GM12878 (cell line): ENCODE measurements around the gene AMOTL1. TPM values are rescaled to one million over a fixed set of nuclear protein-coding genes. Genes with fewer than 3 reads are reported as not detected.

ENCODE experiments used
- CBX5 ChIP-seq: sonication (generic); IDR thresholded peaks from 2 replicates; pipeline ENCODE4 v1.6.1; 2016; ENCODE audit warnings: low read depth, moderate library complexity, mild to moderate bottlenecking, inconsistent platforms
- CHD1 ChIP-seq: IDR thresholded peaks from 2 replicates; pipeline ENCODE4 v1.6.1; 2012; ENCODE audit warnings: low read depth, low read length, improper control_type of control experiment
- CREB1 ChIP-seq: IDR thresholded peaks from 2 replicates; pipeline ENCODE4 v1.6.1; 2012; ENCODE audit warnings: low read depth, mild to moderate bottlenecking, inconsistent platforms
- CREM ChIP-seq: IDR thresholded peaks from 2 replicates; pipeline ENCODE4 v1.6.1; 2014; ENCODE audit warnings: antibody characterized with exemption, low read depth
- CTCF ChIP-seq, 3 experiments: IDR thresholded peaks in 2 of 3; conservative IDR thresholded peaks in 1 of 3; 2 replicates each; pipeline ENCODE4 v1.5.1; 2011; ENCODE audit warnings: low read depth in 3 of 3, low read length in 3 of 3, mild to moderate bottlenecking in 3 of 3, control low read depth in 2 of 3, moderate library complexity in 2 of 3, inconsistent platforms in 1 of 3, mixed read lengths in 1 of 3; ENCODE audit not compliant: control insufficient read depth in 2 of 3, insufficient read depth in 1 of 3; ENCODE audit errors: extremely low read depth in 1 of 3
- EED ChIP-seq: sonication (generic); IDR thresholded peaks from 2 replicates; pipeline ENCODE4 v1.6.1; 2016; ENCODE audit warnings: antibody characterized with exemption, low read depth
- ELK1 ChIP-seq: IDR thresholded peaks from 2 replicates; pipeline ENCODE4 v1.6.1; 2012; ENCODE audit warnings: low read depth, low read length, improper control_type of control experiment
- EP300 ChIP-seq, 2 experiments: fragments of 150-350 bp in 1 of 2; IDR thresholded peaks; 2 replicates each; pipeline ENCODE4 v1.6.1; 2011 to 2012; ENCODE audit warnings: low read depth in 2 of 2, low read length in 2 of 2, borderline replicate concordance in 1 of 2, improper control_type of control experiment in 1 of 2, inconsistent platforms in 1 of 2; ENCODE audit not compliant: control insufficient read depth in 1 of 2
- FOXK2 ChIP-seq: fragments of 450-650 bp; IDR thresholded peaks from 2 replicates; pipeline ENCODE4 v1.6.1; 2017; ENCODE audit warnings: mild to moderate bottlenecking, moderate library complexity
- IRF4 ChIP-seq: IDR thresholded peaks from 2 replicates; pipeline ENCODE4 v1.6.1; 2011; ENCODE audit warnings: low read depth, low read length
- KAT2A ChIP-seq: conservative IDR thresholded peaks from 2 replicates; pipeline ENCODE4 v1.6.1; 2011; ENCODE audit warnings: low read depth, low read length; ENCODE audit not compliant: control insufficient read depth
- NBN ChIP-seq: fragments of 450-650 bp; IDR thresholded peaks from 2 replicates; pipeline ENCODE4 v1.6.1; 2016
- NR2C2 ChIP-seq: IDR thresholded peaks from 2 replicates; pipeline ENCODE4 v1.6.1; 2011; ENCODE audit warnings: borderline replicate concordance, low read depth; ENCODE audit not compliant: control insufficient read depth, insufficient read length
- RAD21 ChIP-seq: IDR thresholded peaks from 2 replicates; pipeline ENCODE4 v1.6.1; 2011; ENCODE audit warnings: mild to moderate bottlenecking, low read depth, low read length, moderate library complexity; ENCODE audit not compliant: insufficient read depth
- RB1 ChIP-seq: fragments of 450-650 bp; formaldehyde crosslinking; IDR thresholded peaks from 2 replicates; pipeline ENCODE4 v1.6.1; 2017; ENCODE audit warnings: mild to moderate bottlenecking, borderline replicate concordance
- RELA ChIP-seq: fragments of 450-650 bp; IDR thresholded peaks from 2 replicates; pipeline ENCODE4 v1.8.0; 2014; ENCODE audit warnings: borderline replicate concordance; ENCODE audit not compliant: partially characterized antibody
- SKIL ChIP-seq: fragments of 450-650 bp; IDR thresholded peaks from 2 replicates; pipeline ENCODE4 v1.6.1; 2017; ENCODE audit warnings: mild to moderate bottlenecking, low read depth, inconsistent platforms; ENCODE audit not compliant: poor library complexity, severe bottlenecking
- TBL1XR1 ChIP-seq: IDR thresholded peaks from 2 replicates; pipeline ENCODE4 v1.6.1; 2012; ENCODE audit warnings: low read depth, low read length, improper control_type of control experiment
- polyA plus RNA-seq, 11 experiments: library from polyadenylated mRNA; depleted of rRNA in 4 of 11; unstranded in 6 of 11; stranded (reverse) in 5 of 11; fragments of >200 nt; fragmentation: Nextera tagmentation in 4 of 11; fragmentation: Illumina TruSeq in 1 of 11; extraction: Ambion mirVana in 4 of 11; extraction: Trizol in 1 of 11; gene quantifications; 1 replicate in 1 of 11; 2 replicates in 10 of 11; pipeline versions ENCODE4 v1.2.1 to v1.2.3, GENCODE V29; 2011 to 2016; ENCODE audit warnings: inconsistent platforms in 2 of 11, missing spikeins in 2 of 11, low read depth in 1 of 11
- total RNA-seq, 4 experiments: library from RNA; depleted of rRNA in 3 of 4; stranded (reverse); fragments of >200 nt in 3 of 4; fragmentation: Illumina TruSeq in 1 of 4; extraction: Trizol in 1 of 4; gene quantifications; 2 replicates each; pipeline versions ENCODE4 v1.2.1 to v1.2.3, GENCODE V29; 2013 to 2021

Gene AMOTL1
- total and polyA plus RNA-seq, 10 of the 15 experiments (the other 5 are each of a cell fraction or from before 2014, with no cell fraction given), result under 0.01 to 0.41 (median 0.01) TPM; not detected in 7

- TF ChIP-seq ELK1 (0 out of 2 replicates have a peak, but pooled peaks have one; percentile 13), CBX5 (no peak), CTCF (IDR thresholded peaks at IDR 0.05 in 2 of 3, conservative IDR thresholded peaks at IDR 0.05 in 1 of 3; ENCODE audit: control insufficient read depth in 2 of 3, extremely low read depth in 1 of 3, insufficient read depth in 1 of 3, low read depth in 3 of 3, low read length in 3 of 3) (peak in 2 of 3 experiments; percentile 11 to 42; a peak in 2 of 6 replicates), KAT2A (no peak), IRF4 (0 out of 2 replicates have a peak, but pooled peaks have one; percentile 34), TBL1XR1 (no peak), FOXK2 (no peak), RELA (peak; percentile 37), RB1 (no peak), NR2C2 (no peak), CREB1 (no peak), RAD21 (peak; percentile 57), EED (peak; percentile 23; the same call in 1 of the 2 replicates), NBN (no peak), SKIL (no peak), EP300 (IDR thresholded peaks at IDR 0.05; ENCODE audit: borderline replicate concordance in 1 of 2, control insufficient read depth in 1 of 2, low read depth in 2 of 2, low read length in 2 of 2) (0 out of 4 replicates have a peak, but pooled peaks of 1 of the 2 experiments have one; percentile 13), CREM (peak; percentile 55; the same call in 1 of the 2 replicates), CHD1 (no peak)
Observed at GRCh38 chr11:94876645-94877442, 108.7 kb downstream of the AMOTL1 start (continued).
